ENCODE results near the gene ARHGAP28. TPM values are rescaled to one million over a fixed set of nuclear protein-coding genes. Genes with fewer than 3 reads are reported as not detected.

ARHGAP28 gene
- total and polyA plus RNA-seq, 2 of the 13 experiments (the other 11 are each of a cell fraction or from before 2014, with no cell fraction given): not detected

DNA sequence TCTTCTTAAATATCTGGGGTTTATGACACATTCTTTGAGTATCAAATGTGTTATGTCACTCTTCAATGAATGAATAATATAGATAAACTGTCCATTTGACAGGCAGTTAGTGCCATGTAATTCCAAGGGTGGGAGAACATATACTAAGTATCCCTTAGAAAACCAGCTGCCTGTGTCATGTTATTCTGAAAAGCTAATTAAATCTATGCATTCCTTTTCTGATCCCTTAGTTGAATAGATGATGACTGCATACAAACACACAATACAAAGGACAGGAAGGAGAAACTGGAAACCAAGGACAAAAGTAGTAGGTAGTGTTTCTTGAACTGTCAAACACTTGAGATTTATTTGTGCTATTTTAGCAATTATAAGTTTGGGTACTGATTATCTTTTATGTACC lies 8.3 kb downstream of the ARHGAP28 start:
- Histone ChIP-seq H3K27me3 (ENCODE audit: control insufficient read depth in 1 of 2, insufficient read depth in 2 of 2, low read length in 2 of 2) (peaks cover 0 to 7% of the 10 kb centered on the region in 2 experiments; a peak in 2 of 5 replicates), H3K36me3 (replicated peaks in 1 of 2; ENCODE audit: control insufficient read depth in 1 of 2, insufficient read depth in 2 of 2, low read length in 2 of 2) (no peaks in the 10 kb centered on the region), H4K20me1 (ENCODE audit: insufficient read depth, low read length) (no peaks in the 10 kb centered on the region), H3K4me1 (ENCODE audit: insufficient read depth, low read length) (no peaks in the 10 kb centered on the region), H3K9ac (ENCODE audit: insufficient read depth, low read depth, low read length) (no peak overlapping the region), H3K79me2 (ENCODE audit: insufficient read depth, low read length) (no peaks in the 10 kb centered on the region), H3K27ac (ENCODE audit: extremely low read length, insufficient read depth, low read length) (no peak overlapping the region), H2AFZ (ENCODE audit: low read length) (no peak overlapping the region), H3K4me2 (ENCODE audit: low read depth, low read length) (no peak overlapping the region), H3K9me3 (ENCODE audit: low read length) (no peaks in the 10 kb centered on the region), H3K4me3 (replicated peaks in 1 of 3; ENCODE audit: insufficient read depth in 1 of 3, low read depth in 2 of 3, low read length in 3 of 3) (no peak overlapping the region)
- intact Hi-C loops (cut with micrococcal nuclease; ENCODE audit: unreplicated experiment): no loop called here
- in situ Hi-C loops (cut with HindIII; ENCODE audit: extremely low pct_ligation_motif_present, low pct_unique_long_range_greater_than_20kb): no loop called here
- ChIA-PET CTCF (ENCODE audit: low intra/inter-chr PET ratio, low total read pairs) (no interaction called here), POLR2A (no interaction called here)
- ATAC-seq: no peak
- BruUV-seq (replicated peaks): no TSS peak
- no peak for FAIRE-seq
- no peak for DNase-seq (ENCODE audit: low spot score)
- TF ChIP-seq CTCF (CRISPR knock-in tag; IDR thresholded peaks at IDR 0.05) (no peak), ZNF232 (CRISPR knock-in tag; IDR thresholded peaks at IDR 0.05; ENCODE audit: borderline replicate concordance) (no peak), TBL1XR1 (IDR thresholded peaks at IDR 0.05; ENCODE audit: borderline replicate concordance, low read length, partially characterized antibody) (no peak), ZNF572 (CRISPR knock-in tag; IDR thresholded peaks at IDR 0.05) (no peak), BATF2 (CRISPR knock-in tag; IDR thresholded peaks at IDR 0.05) (no peak), MEF2D (CRISPR knock-in tag; IDR thresholded peaks at IDR 0.05) (no peak), NKX3-1 (CRISPR knock-in tag; IDR thresholded peaks at IDR 0.05) (no peak), CEBPB (IDR thresholded peaks at IDR 0.05; ENCODE audit: borderline replicate concordance, low read depth, low read length) (no peak), RFXANK (CRISPR knock-in tag; IDR thresholded peaks at IDR 0.05) (no peak), ARNT (IDR thresholded peaks at IDR 0.05) (no peak), GPBP1L1 (CRISPR knock-in tag; IDR thresholded peaks at IDR 0.05) (no peak), ZNF20 (CRISPR knock-in tag; IDR thresholded peaks at IDR 0.05) (no peak), TCF7L2 (IDR thresholded peaks at IDR 0.05; ENCODE audit: low read depth, low read length) (no peak), NCOA1 (CRISPR knock-in tag; IDR thresholded peaks at IDR 0.05) (no peak), MYNN (CRISPR knock-in tag; IDR thresholded peaks at IDR 0.05; ENCODE audit: low read depth) (no peak)
- TF ChIP-seq, protein P1, sequence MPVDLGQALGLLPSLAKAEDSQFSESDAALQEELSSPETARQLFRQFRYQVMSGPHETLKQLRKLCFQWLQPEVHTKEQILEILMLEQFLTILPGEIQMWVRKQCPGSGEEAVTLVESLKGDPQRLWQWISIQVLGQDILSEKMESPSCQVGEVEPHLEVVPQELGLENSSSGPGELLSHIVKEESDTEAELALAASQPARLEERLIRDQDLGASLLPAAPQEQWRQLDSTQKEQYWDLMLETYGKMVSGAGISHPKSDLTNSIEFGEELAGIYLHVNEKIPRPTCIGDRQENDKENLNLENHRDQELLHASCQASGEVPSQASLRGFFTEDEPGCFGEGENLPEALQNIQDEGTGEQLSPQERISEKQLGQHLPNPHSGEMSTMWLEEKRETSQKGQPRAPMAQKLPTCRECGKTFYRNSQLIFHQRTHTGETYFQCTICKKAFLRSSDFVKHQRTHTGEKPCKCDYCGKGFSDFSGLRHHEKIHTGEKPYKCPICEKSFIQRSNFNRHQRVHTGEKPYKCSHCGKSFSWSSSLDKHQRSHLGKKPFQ (CRISPR knock-in tag; IDR thresholded peaks at IDR 0.05; ENCODE audit: insufficient replicate concordance): no peak
- TF ChIP-seq, protein P2, sequence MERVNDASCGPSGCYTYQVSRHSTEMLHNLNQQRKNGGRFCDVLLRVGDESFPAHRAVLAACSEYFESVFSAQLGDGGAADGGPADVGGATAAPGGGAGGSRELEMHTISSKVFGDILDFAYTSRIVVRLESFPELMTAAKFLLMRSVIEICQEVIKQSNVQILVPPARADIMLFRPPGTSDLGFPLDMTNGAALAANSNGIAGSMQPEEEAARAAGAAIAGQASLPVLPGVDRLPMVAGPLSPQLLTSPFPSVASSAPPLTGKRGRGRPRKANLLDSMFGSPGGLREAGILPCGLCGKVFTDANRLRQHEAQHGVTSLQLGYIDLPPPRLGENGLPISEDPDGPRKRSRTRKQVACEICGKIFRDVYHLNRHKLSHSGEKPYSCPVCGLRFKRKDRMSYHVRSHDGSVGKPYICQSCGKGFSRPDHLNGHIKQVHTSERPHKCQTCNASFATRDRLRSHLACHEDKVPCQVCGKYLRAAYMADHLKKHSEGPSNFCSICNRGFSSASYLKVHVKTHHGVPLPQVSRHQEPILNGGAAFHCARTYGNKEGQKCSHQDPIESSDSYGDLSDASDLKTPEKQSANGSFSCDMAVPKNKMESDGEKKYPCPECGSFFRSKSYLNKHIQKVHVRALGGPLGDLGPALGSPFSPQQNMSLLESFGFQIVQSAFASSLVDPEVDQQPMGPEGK (CRISPR knock-in tag; IDR thresholded peaks at IDR 0.05): no peak
- TF ChIP-seq, protein P3, sequence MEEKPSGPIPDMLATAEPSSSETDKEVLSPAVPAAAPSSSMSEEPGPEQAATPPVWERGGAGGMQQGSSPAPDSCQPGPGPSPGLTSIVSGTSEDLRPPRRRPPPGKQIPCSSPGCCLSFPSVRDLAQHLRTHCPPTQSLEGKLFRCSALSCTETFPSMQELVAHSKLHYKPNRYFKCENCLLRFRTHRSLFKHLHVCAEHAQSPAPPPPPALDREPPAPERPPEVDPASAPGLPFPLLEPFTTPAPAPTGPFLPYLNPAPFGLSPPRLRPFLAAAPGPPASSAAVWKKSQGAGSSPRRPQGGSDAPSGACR (CRISPR knock-in tag; IDR thresholded peaks at IDR 0.05): no peak

Data from HepG2 (cell line).